Esophagus squamous epithelium (tissue), 5 donors: ENCODE results near the gene STPG1. TPM values are rescaled to one million over a fixed set of nuclear protein-coding genes. Genes with fewer than 3 reads are reported as not detected.

Experiments
- DNase-seq: peaks from one replicate; lab custom pipeline; 2025; lab: John Stamatoyannopoulos, UW
- H3K27ac ChIP-seq, 4 donors: fragments of 200-600 bp; sonication (generic); one replicate each; pipeline ENCODE4 v1.5.1; 2016 to 2019; ENCODE audit warnings: mild to moderate bottlenecking in 1 of 4
- H3K27me3 ChIP-seq, 4 donors: fragments of 200-600 bp; sonication (generic); 1 replicate in 3 of 4; 2 replicates in 1 of 4; pipeline versions ENCODE4 v1.5.1 to v1.6.0; 2017 to 2021; ENCODE audit warnings: antibody characterized with exemption in 1 of 4
- H3K36me3 ChIP-seq, 3 donors: fragments of 200-600 bp; sonication (generic); one replicate each; pipeline ENCODE4 v1.5.1; 2016 to 2019
- H3K4me1 ChIP-seq, 3 donors: fragments of 200-600 bp; sonication (generic); one replicate each; pipeline ENCODE4 v1.5.1; 2017 to 2019
- H3K4me3 ChIP-seq, 4 donors: fragments of 200-600 bp; sonication (generic); 1 replicate in 3 of 4; 2 replicates in 1 of 4; pipeline ENCODE4 v1.5.1; 2016 to 2019; ENCODE audit warnings: mild to moderate bottlenecking in 2 of 4, moderate library complexity in 1 of 4
- H3K9me3 ChIP-seq, 3 donors: fragments of 200-600 bp; sonication (generic); one replicate each; pipeline ENCODE4 v1.5.1; 2016 to 2019
- POLR2A ChIP-seq, 4 donors: fragments of 450-650 bp; IDR thresholded peaks; one replicate each; pipeline ENCODE4 v1.6.1; 2017; ENCODE audit warnings: antibody characterized with exemption in 4 of 4, mild to moderate bottlenecking in 4 of 4, moderate library complexity in 3 of 4
- WGBS, 2 donors: methylation state at CpG; one replicate each; pipeline ENCODE4 v1.1.5; 2018; 5-methylcytosine and 5-hydroxymethylcytosine counted together
- intact Hi-C: fragments of 100-400 bp; cut with DNase I; formaldehyde crosslinking; loops from one replicate; pipeline ENCODE4 v1.15.0; 2022
- total RNA-seq, 4 donors: library from RNA; depleted of rRNA; stranded (reverse); fragments of >200 nt; gene quantifications; one replicate each; pipeline ENCODE4 v1.1.0, GENCODE V29; 2016
- TF ChIP-seq, protein P1 (sequence below), 6 experiments: fragments of 450-650 bp in 4 of 6; fragments of 200-600 bp in 2 of 6; sonication (generic) in 2 of 6; IDR thresholded peaks; one replicate each; pipeline ENCODE4 v1.5.1; 2016 to 2019; ENCODE audit warnings: antibody characterized with exemption in 6 of 6, mild to moderate bottlenecking in 4 of 6, moderate library complexity in 4 of 6
- donor health status: DM: yes; HTN: yes; CAD: no.

STPG1 gene
- total RNA-seq, 4 donors from 2014 or later = 2.6 to 6.9 (median 5.6) TPM

DNA sequence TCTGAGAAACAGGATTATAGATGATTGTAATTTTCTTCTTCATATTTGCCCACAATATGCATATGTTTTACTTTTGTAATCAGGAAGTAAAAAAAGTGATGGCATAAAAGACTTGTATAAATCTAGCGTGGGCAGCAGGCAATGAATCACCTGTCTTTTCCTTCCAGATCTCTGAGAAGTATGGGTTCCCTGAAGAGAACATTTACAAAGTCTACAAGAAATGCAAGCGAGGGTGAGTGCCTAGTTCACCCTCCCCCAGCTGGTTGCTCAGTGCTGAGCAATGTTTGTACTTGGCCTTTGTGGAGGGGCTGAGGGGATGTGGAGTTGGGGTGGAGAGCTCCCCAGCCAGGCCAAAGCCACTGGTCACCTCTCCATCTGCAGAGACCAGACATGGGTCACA is 63.7 kb downstream of the STPG1 start:
- Histone ChIP-seq H3K36me3 (peaks cover 0 to 100% (median 3%) of the 10 kb centered on the region in 3 donors), H3K27ac (peak overlapping the region in 2 of 4 donors; percentile 21 to 41), H3K4me1 (no peaks in the 10 kb centered on the region), H3K4me3 (no peak overlapping the region), H3K9me3 (no peaks in the 10 kb centered on the region), H3K27me3 (no peaks in the 10 kb centered on the region)
- TF ChIP-seq, protein P1, sequence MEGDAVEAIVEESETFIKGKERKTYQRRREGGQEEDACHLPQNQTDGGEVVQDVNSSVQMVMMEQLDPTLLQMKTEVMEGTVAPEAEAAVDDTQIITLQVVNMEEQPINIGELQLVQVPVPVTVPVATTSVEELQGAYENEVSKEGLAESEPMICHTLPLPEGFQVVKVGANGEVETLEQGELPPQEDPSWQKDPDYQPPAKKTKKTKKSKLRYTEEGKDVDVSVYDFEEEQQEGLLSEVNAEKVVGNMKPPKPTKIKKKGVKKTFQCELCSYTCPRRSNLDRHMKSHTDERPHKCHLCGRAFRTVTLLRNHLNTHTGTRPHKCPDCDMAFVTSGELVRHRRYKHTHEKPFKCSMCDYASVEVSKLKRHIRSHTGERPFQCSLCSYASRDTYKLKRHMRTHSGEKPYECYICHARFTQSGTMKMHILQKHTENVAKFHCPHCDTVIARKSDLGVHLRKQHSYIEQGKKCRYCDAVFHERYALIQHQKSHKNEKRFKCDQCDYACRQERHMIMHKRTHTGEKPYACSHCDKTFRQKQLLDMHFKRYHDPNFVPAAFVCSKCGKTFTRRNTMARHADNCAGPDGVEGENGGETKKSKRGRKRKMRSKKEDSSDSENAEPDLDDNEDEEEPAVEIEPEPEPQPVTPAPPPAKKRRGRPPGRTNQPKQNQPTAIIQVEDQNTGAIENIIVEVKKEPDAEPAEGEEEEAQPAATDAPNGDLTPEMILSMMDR (IDR thresholded peaks at IDR 0.05) = no peak
- no peak for TF ChIP-seq POLR2A (IDR thresholded peaks at IDR 0.05)
- intact Hi-C loops = no loop called here
- DNase-seq = no peak
- WGBS, 2 donors = 34 to 45% methylated on average over 2 of the region's 2 CpGs

DNA sequence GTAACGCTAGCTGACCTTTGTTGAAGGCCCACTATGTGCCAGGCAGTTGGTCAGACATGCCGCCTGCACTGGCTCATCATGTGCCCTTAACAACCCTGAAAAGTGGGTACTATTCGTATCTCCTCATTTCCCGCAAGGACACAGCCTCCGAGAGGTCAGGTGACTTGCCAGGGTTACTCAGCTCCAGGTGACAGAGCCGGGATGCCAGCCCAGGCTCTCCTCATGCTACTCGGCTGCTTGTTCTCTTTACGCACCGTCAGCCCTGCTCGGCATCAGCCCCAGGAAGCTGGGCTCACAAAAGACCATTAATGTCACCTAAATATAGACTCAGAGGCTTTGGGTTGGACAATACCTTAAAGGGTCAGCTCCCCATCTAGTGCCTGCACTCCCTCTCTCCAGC is 65.4 kb downstream of the STPG1 start:
- Histone ChIP-seq H3K4me3 (no peak overlapping the region), H3K27me3 (no peaks in the 10 kb centered on the region), H3K9me3 (no peaks in the 10 kb centered on the region), H3K4me1 (no peaks in the 10 kb centered on the region), H3K27ac (no peak overlapping the region), H3K36me3 (peaks cover 0 to 100% (median 4%) of the 10 kb centered on the region in 3 donors)
- TF ChIP-seq, protein P1 (IDR thresholded peaks at IDR 0.05) = no peak
- TF ChIP-seq POLR2A (IDR thresholded peaks at IDR 0.05) = no peak
- no peak for DNase-seq
- 87 to 93% methylated on average over 6 to 10 of the region's 10 CpGs for WGBS, 2 donors
- intact Hi-C loops = no loop called here

DNA sequence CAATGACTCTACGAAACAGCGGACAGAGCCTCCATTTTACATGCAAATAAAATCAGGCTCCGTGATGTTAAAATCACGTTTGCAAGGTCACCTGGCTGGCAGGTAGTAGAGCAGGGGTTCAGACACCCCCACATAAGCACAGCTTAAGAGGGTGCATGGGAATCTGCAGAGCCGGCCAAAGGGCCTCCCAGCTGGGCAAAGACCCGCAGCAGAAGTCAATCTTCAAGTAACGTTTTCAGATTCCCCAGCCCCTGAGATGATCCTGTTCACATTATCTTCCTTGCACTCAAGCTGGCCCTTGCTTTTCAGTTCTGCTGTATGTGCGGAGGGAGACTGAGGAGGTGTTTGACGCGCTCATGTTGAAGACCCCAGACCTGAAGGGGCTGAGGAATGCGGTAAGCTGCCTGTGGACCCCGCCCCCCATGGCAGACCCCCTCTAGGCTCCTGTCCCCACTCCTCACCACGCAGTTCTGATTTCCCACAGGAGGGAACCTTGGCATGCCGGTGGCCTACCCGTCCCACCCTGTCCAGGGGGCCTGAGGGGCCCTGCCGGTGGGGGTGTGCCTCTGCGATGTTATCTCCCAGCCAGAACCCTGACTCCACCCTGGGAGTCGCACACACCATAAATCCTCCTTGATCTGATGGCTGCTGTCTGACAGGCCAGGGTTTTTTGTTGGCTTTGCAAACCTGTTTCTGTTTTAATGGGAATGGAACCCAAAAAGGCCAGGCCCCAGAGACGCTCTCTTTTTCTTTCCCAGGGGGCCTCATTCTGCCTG is 66.2 kb downstream of the STPG1 start:
- TF ChIP-seq POLR2A (IDR thresholded peaks at IDR 0.05) = no peak
- TF ChIP-seq, protein P1 (IDR thresholded peaks at IDR 0.05) = no peak
- Histone ChIP-seq H3K27me3 (no peaks in the 10 kb centered on the region), H3K27ac (peak overlapping the region in 1 of 4 donors; percentile 5), H3K36me3 (peaks cover 0 to 100% (median 12%) of the 10 kb centered on the region in 3 donors), H3K4me3 (no peak overlapping the region), H3K9me3 (no peaks in the 10 kb centered on the region), H3K4me1 (no peaks in the 10 kb centered on the region)
- WGBS, 2 donors = 88 to 95% methylated on average over 8 to 18 of the region's 19 CpGs
- DNase-seq = no peak
- intact Hi-C loops = no loop called here

DNA sequence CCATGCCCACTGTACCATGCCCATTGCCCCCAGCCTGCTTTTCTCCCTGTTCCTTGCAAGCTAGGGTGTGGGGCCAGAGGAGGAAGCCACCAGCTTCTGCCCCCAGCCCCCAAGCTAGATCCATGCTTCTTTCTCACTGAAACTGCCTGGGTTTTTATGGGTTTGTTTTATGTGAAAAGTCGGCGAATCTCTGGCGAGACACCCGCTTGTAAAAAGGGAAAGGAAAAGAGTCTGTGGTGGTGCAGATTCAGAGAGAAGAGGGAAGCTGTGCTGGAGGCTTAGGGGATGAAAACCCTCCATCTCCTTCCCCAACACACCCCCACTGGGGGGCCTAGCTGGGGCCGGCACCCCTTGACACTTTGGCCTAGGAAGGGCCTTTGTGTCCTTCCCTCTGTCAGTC is 68.2 kb downstream of the STPG1 start:
- Histone ChIP-seq H3K36me3 (peaks cover 0 to 100% (median 13%) of the 10 kb centered on the region in 3 donors), H3K9me3 (no peaks in the 10 kb centered on the region), H3K27ac (no peak overlapping the region), H3K27me3 (no peaks in the 10 kb centered on the region), H3K4me1 (peaks cover 0 to 6% (median 0%) of the 10 kb centered on the region in 3 donors), H3K4me3 (no peak overlapping the region)
- TF ChIP-seq, protein P1 (IDR thresholded peaks at IDR 0.05) = no peak
- TF ChIP-seq POLR2A (IDR thresholded peaks at IDR 0.05) = no peak
- intact Hi-C loops = no loop called here
- WGBS, 2 donors = 64 to 67% methylated on average over 1 to 3 of the region's 5 CpGs
- DNase-seq = no peak

DNA sequence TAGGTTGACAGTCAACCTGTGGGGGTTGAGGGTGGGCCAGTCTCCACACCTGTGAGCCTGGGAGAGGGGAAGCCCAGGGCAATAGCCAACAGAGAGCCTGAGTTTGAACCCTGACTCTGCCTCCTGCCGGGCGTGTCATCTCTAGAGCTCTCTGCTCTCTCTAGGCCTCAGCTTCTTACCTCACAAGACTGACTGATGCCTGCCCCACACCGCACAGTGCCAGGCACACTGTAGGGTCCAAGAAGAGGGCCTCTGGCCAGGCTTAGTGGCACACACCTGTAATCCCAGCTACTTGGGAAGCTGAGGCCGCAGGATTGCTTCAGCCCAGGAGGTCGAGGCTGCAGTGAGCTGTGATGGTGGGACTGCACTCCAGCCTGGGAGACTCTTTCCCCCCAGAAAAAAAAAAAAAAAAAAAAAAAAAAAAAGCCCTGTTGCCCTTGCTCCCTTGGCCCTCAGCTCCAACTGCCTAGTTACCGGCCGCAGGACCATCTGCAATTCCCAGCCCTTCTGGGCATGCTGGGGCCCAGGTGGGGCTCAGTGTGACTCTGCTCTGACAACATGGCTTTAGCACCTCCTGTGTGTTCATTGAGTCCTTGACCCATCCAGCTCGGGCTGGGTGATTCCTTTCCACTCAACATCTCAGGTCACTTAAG is 69.4 kb downstream of the STPG1 start:
- Histone ChIP-seq H3K4me1 (peaks cover 0 to 11% (median 0%) of the 10 kb centered on the region in 3 donors), H3K27ac (no peak overlapping the region), H3K9me3 (no peaks in the 10 kb centered on the region), H3K27me3 (no peaks in the 10 kb centered on the region), H3K4me3 (no peak overlapping the region), H3K36me3 (peaks cover 0 to 100% (median 13%) of the 10 kb centered on the region in 3 donors)
- WGBS, 2 donors = 81 to 87% methylated on average over 3 to 6 of the region's 8 CpGs
- no peak for DNase-seq
- TF ChIP-seq, protein P1 (IDR thresholded peaks at IDR 0.05) = no peak
- no peak for TF ChIP-seq POLR2A (IDR thresholded peaks at IDR 0.05)
- intact Hi-C loops = no loop called here
